GM12872 (cell line): ENCODE data around the gene MYLK2.

Experiments used
- CTCF ChIP-seq: IDR thresholded peaks from 3 replicates; pipeline ENCODE4 v1.5.1; 2011; ENCODE audit warnings: low read depth, mild to moderate bottlenecking, low read length, moderate library complexity; ENCODE audit not compliant: insufficient read depth

Gene MYLK2

DNA sequence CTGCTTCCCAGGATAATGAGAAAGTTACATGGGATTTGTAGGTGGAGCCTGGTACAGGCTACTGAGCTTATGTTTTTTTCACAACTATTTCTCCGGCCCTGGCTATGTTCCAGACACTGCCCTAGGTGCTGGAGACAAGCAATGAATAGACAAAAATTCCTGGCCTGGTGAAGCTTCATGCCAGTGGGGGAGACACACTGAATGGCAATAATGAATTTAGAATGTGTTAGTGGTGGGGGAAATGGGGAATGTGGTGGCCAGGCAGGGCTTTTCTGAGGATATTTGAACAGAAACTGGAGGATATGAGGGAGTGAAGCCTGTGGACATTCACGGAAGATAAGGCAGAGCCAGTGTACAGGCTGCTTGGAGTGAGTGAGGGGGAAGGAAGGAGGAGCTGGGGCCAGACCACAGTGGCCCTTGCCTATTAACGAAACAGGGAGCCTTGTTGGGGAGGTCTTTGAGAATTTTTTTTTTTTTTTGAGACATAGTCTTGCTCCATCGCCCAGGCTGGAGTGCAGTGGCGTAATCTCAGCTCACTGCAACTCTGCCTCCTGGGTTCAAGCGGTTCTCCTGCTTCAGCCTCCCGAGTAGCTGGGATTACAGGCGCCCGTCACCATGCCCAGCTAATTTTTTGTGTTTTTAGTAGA, 19.6 kb downstream of the MYLK2 start:
- no peak for TF ChIP-seq CTCF

DNA sequence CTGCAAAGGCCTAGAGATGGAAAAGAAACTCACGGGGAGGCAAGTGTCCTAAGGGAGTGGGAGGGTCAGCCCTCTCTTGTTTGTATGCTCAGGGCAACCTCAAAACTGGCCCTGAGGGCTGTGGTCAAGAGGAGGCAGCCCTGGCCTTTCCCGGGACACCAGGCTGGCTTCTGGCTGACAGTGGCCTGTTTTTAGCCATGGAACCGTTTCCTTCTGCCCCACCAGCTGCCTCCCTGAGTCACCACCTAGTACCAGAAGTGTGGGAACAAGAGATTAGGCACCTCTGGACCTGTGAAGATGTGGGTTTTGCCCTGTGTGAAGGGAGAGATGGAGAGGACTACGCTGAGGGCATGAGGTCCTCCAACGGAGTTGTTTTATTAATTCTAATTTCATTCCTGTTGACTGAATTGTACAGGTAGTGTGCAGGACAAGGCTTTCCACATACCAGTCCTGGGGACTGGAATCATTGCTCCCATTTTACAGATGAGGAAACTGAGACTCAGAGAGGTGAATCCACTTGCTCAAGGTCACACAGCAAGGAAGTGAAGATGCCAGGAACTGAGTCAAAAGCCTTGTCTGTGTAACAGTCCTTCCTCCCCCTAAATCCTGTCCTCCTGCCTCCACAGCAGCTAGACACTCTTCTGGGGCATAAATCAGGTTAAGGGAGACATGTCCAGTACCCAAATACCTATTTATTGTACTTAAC, 20.8 kb downstream of the MYLK2 start:
- no peak for TF ChIP-seq CTCF

DNA sequence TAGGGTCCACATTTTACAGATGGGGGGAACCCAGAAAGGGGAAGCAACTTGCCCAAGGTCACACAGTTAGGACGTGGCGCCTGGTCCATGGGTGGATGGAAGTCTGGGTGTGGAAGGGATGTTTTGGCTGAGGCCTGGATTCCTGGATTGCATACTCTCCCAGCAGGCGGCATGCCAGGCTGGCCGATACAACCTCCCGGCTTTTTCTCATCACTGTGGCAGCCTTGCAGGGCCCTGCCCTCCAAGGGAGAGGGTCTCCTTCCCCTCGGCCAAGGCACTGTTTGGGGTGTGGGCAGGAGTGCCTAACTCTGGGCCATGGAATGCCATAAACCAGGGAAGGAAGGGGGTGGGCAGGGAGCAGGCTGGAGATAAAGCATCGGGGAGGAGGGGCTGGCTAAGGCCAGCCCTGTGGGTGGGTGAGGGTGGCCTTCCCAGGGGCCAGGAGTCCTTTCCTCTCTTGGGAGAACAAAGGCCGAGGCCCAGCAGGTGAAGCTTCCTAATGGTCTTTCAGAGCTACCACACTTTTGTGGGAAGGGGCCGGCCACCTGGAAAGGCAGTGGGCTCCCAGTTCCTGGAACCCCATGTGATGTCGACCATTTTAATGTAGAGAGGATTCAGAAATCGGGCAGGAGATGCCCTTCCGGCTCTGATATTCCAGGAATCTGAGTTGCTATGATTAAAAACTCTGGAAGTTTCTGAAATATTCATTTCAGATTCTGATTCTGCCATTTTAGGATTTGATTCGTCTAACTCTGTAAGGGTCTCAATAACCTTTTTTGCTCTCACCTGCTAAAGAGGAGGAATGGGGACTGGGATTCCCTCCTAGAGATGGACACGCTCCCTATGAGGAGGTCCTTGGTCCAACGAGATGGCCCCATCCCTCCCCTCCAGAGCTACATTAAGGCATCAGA, 22.0 kb downstream of the MYLK2 start:
- TF ChIP-seq CTCF: no peak

- no peak for TF ChIP-seq CTCF
Measured at GRCh38 chr20:31841928-31842327, 22.8 kb downstream of the MYLK2 start.

DNA sequence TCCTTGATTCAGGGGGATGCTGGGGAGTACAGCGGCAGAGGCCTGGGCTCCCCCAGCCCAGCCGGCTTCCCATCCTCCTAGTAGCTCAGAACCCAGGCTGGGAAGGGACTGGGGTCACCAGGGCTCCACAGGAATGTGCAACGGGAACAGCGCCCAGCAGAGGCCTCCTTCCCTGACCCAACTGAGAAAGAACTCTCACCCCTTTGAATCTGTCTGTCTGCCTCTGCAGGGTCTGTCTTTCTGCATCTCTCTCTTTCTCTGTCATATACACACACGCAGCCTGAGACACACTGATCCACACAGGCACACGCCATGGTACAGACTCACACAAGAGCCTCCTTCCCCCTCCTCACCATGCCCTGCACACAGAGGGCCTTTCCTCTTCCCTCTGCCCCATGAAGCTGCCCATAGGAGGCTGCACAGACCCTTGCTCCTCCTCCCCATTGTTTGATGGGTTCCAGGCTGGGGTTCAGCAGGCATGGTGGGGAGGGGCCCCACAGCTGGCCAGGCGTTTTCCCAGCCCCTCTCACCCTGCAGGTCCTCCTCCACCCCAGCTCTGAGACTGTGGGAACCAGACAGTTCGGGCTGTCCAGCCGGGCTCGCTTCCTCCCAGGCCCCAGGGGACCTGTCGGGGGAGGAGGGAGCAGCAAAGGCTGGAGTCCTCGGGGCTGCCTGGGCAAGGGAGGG, 23.5 kb downstream of the MYLK2 start:
- TF ChIP-seq CTCF: no peak

DNA sequence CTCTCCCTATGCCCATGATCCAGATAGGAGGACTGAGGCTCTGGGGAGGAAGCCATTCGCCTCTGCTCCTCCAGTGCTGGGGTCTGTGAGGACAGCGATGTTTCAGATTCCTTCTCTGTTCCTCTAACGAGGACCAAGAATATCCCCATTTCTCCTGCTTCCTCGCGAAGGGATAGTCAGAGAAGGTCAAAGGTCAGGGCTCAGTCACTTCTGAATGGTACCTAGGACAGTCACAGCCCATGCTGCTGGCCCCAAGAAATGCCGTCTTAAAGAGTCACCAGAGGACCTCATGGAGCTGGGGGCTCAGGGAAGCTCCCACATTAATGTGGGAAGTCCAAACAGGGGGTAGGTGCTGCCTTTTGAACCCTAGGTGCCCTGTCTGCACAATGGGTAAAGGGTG, 24.1 kb downstream of the MYLK2 start:
- no peak for TF ChIP-seq CTCF

GRCh38 chr20:31843881-31844280, 24.7 kb downstream of the MYLK2 start:
- no peak for TF ChIP-seq CTCF
